HEK293 (cell line): ENCODE data around the gene ALDH1B1.

Experiments used
- CTCF ChIA-PET: fragments of 350-600 bp; formaldehyde crosslinking; extraction: SDS; loops from one replicate; lab custom pipeline; 2021; ENCODE audit warnings: antibody characterized with exemption; lab: Yijun Ruan, JAX
- POLR2A ChIA-PET: fragments of 300-600 bp; formaldehyde crosslinking; extraction: SDS; loops from one replicate; lab custom pipeline; 2020; ENCODE audit warnings: antibody characterized with exemption, inconsistent platforms; lab: Yijun Ruan, JAX
- H3K27ac ChIP-seq: fragments of 200-500 bp; sonication (Bioruptor generic); 2 replicates; pipeline ENCODE4 v1.5.1; 2014; ENCODE audit warnings: low read depth, low read length, control low read depth, inconsistent platforms; ENCODE audit errors: extremely low read depth
- H3K36me3 ChIP-seq, 2 experiments: fragments of 200-500 bp in 1 of 2; sonication (Bioruptor generic) in 1 of 2; 1 replicate in 1 of 2; 2 replicates in 1 of 2; pipeline ENCODE4 v1.5.1; 2014 to 2017; ENCODE audit warnings: inconsistent platforms in 2 of 2, low read length in 2 of 2; ENCODE audit not compliant: control insufficient read depth in 2 of 2, insufficient read depth in 1 of 2
- H3K4me1 ChIP-seq: fragments of 200-500 bp; sonication (Bioruptor generic); 2 replicates; pipeline ENCODE4 v1.5.1; 2014; ENCODE audit warnings: mild to moderate bottlenecking, low read length, inconsistent platforms; ENCODE audit not compliant: control insufficient read depth, insufficient read depth
- H3K4me3 ChIP-seq: 2 replicates; pipeline ENCODE4 v1.5.1; 2011; ENCODE audit warnings: low read depth, mild to moderate bottlenecking, control low read depth, low read length, moderate library complexity
- H3K9me3 ChIP-seq: fragments of 200-500 bp; sonication (Bioruptor generic); 2 replicates; pipeline ENCODE4 v1.5.1; 2014; ENCODE audit warnings: low read depth, low read length, inconsistent platforms; ENCODE audit not compliant: control insufficient read depth, insufficient read depth
- GLI2 ChIP-seq: fragments of 450-650 bp; formaldehyde crosslinking; IDR thresholded peaks from 2 replicates; pipeline ENCODE4; 2017; ENCODE audit warnings: missing biosample characterization, missing genetic modification characterization, low read depth, borderline replicate concordance
- OSR2 ChIP-seq: fragments of 450-650 bp; formaldehyde crosslinking; IDR thresholded peaks from 2 replicates; pipeline ENCODE4 v1.5.1; 2016; ENCODE audit warnings: missing biosample characterization, missing genetic modification characterization
- ZBTB11 ChIP-seq: fragments of 450-650 bp; formaldehyde crosslinking; conservative IDR thresholded peaks from 2 replicates; pipeline ENCODE4 v1.5.1; 2016; ENCODE audit warnings: low read depth, missing biosample characterization, missing genetic modification characterization
- ZBTB6 ChIP-seq: fragments of 450-650 bp; formaldehyde crosslinking; IDR thresholded peaks from 2 replicates; pipeline ENCODE4 v1.5.1; 2017; ENCODE audit warnings: missing biosample characterization, missing genetic modification characterization
- ZBTB7A ChIP-seq: fragments of 450-650 bp; formaldehyde crosslinking; IDR thresholded peaks from 2 replicates; pipeline ENCODE4 v1.5.1; 2016; ENCODE audit warnings: low read depth, missing biosample characterization, missing genetic modification characterization
- ZFP3 ChIP-seq: fragments of 450-650 bp; formaldehyde crosslinking; IDR thresholded peaks from 2 replicates; pipeline ENCODE4 v1.5.1; 2016; ENCODE audit warnings: low read depth, missing biosample characterization, missing genetic modification characterization
- ZNF132 ChIP-seq: fragments of 450-650 bp; formaldehyde crosslinking; IDR thresholded peaks from 2 replicates; pipeline ENCODE4 v1.5.1; 2017; ENCODE audit warnings: missing biosample characterization, missing genetic modification characterization, borderline replicate concordance
- ZNF2 ChIP-seq: fragments of 450-650 bp; formaldehyde crosslinking; IDR thresholded peaks from 2 replicates; pipeline ENCODE4 v1.5.1; 2016; ENCODE audit warnings: missing biosample characterization, missing genetic modification characterization
- ZNF239 ChIP-seq: fragments of 450-650 bp; formaldehyde crosslinking; IDR thresholded peaks from 2 replicates; pipeline ENCODE4 v1.5.1; 2016; ENCODE audit warnings: missing biosample characterization, missing genetic modification characterization
- ZNF426 ChIP-seq: fragments of 450-650 bp; formaldehyde crosslinking; IDR thresholded peaks from 2 replicates; pipeline ENCODE4 v1.5.1; 2017; ENCODE audit warnings: missing biosample characterization, missing genetic modification characterization, mild to moderate bottlenecking, inconsistent platforms, moderate library complexity
- ZNF654 ChIP-seq: fragments of 450-650 bp; formaldehyde crosslinking; IDR thresholded peaks from 2 replicates; pipeline ENCODE4 v1.5.1; 2016; ENCODE audit warnings: low read depth, missing biosample characterization, missing genetic modification characterization
- ZNF677 ChIP-seq: fragments of 450-650 bp; IDR thresholded peaks from 2 replicates; pipeline ENCODE4 v1.5.0; 2018; ENCODE audit warnings: missing biosample characterization, mild to moderate bottlenecking, missing genetic modification characterization, moderate library complexity
- ZNF692 ChIP-seq: fragments of 450-650 bp; formaldehyde crosslinking; IDR thresholded peaks from 2 replicates; pipeline ENCODE4 v1.5.1; 2016; ENCODE audit warnings: missing biosample characterization, missing genetic modification characterization
- ZSCAN16 ChIP-seq: fragments of 450-650 bp; formaldehyde crosslinking; IDR thresholded peaks from 2 replicates; pipeline ENCODE4 v1.5.1; 2016; ENCODE audit warnings: missing biosample characterization, missing genetic modification characterization
- TF ChIP-seq, protein P1 (sequence below): fragments of 450-650 bp; formaldehyde crosslinking; conservative IDR thresholded peaks from 2 replicates; pipeline ENCODE4 v1.5.1; 2016; ENCODE audit warnings: low read depth, missing biosample characterization, missing genetic modification characterization

Gene ALDH1B1

DNA sequence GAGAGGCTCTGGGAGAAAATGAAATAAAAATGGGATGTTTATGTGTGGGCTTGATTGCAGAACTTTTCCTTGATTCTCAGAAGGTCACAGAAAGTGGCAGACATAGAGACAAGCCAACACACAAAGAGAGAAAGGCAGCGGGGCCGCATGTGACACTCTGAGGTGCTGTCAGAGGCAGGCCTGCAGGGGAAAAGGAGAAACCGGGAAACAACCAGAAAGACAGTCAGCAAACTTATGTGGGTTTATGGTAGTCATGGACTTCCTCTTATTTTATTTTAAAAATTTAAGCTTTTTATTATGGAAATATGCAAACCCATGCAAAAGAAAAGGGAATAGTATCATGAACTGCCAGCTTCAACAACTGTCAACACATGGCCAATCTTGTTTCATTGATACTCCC is 48.0 kb downstream of the ALDH1B1 start (continued):
- TF ChIP-seq ZSCAN16 (tag by site-specific recombination) (no peak), ZNF677 (tag by site-specific recombination) (no peak), ZNF239 (no peak), ZFP3 (tag by site-specific recombination) (no peak)

- ChIA-PET CTCF (interaction anchor here (0.8 to 2.5 kb wide), 3 partner anchors 9 to 528 kb away, joined by 3 to 18 read pairs (median 3); no protein-coding TSS in a partner anchor), POLR2A (interaction anchor here (0.6 kb wide), 1 partner anchor 815 kb away, joined by 5 read pairs; no protein-coding TSS in a partner anchor)
Observed at GRCh38 chr9:38441347-38442085, 49.0 kb downstream of the ALDH1B1 start.

More at GRCh38 chr9:38441347-38442085, 49.0 kb downstream of the ALDH1B1 start:
- Histone ChIP-seq H3K4me3 (no peak overlapping the region), H3K27ac (no peak overlapping the region)
- no peak for TF ChIP-seq GLI2
- no peak for TF ChIP-seq OSR2 (tag by site-specific recombination)
- TF ChIP-seq ZBTB6 (tag by site-specific recombination), result no peak
- no peak for TF ChIP-seq ZNF132 (tag by site-specific recombination)
- TF ChIP-seq ZNF426 (tag by site-specific recombination), result no peak
- no peak for TF ChIP-seq ZBTB7A (tag by site-specific recombination)
- no peak for TF ChIP-seq ZNF654 (tag by site-specific recombination)
- TF ChIP-seq ZNF2 (tag by site-specific recombination), result no peak
- TF ChIP-seq ZNF692 (tag by site-specific recombination), result no peak
- TF ChIP-seq ZBTB11 (tag by site-specific recombination), result no peak
- TF ChIP-seq, protein P1, sequence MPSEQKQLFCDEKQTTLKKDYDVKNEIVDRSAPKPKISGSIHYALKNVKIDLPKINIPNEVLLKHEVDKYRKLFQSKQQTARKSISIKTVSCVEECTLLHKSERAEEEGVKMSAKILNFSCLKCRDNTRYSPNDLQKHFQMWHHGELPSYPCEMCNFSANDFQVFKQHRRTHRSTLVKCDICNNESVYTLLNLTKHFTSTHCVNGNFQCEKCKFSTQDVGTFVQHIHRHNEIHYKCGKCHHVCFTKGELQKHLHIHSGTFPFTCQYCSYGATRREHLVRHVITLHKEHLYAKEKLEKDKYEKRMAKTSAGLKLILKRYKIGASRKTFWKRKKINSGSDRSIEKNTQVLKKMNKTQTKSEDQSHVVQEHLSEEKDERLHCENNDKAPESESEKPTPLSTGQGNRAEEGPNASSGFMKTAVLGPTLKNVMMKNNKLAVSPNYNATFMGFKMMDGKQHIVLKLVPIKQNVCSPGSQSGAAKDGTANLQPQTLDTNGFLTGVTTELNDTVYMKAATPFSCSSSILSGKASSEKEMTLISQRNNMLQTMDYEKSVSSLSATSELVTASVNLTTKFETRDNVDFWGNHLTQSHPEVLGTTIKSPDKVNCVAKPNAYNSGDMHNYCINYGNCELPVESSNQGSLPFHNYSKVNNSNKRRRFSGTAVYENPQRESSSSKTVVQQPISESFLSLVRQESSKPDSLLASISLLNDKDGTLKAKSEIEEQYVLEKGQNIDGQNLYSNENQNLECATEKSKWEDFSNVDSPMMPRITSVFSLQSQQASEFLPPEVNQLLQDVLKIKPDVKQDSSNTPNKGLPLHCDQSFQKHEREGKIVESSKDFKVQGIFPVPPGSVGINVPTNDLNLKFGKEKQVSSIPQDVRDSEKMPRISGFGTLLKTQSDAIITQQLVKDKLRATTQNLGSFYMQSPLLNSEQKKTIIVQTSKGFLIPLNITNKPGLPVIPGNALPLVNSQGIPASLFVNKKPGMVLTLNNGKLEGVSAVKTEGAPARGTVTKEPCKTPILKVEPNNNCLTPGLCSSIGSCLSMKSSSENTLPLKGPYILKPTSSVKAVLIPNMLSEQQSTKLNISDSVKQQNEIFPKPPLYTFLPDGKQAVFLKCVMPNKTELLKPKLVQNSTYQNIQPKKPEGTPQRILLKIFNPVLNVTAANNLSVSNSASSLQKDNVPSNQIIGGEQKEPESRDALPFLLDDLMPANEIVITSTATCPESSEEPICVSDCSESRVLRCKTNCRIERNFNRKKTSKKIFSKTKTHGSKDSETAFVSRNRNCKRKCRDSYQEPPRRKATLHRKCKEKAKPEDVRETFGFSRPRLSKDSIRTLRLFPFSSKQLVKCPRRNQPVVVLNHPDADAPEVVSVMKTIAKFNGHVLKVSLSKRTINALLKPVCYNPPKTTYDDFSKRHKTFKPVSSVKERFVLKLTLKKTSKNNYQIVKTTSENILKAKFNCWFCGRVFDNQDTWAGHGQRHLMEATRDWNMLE (tag by site-specific recombination), result no peak
- TF ChIP-seq, all 188 proteins: peak for 0
- no peaks in the 10 kb centered on the region for H3K9me3 ChIP-seq
- H3K4me1 ChIP-seq, result no peaks in the 10 kb centered on the region
- H3K36me3 ChIP-seq, result no peaks in the 10 kb centered on the region
